Measurements from ENCODE around the gene CEACAM7.
"Not testable (repeated sequence)": the region's sequence is repeated elsewhere in the genome, so short reads cannot be mapped to it uniquely, and the experiment has no call there.

Gene CEACAM7

DNA sequence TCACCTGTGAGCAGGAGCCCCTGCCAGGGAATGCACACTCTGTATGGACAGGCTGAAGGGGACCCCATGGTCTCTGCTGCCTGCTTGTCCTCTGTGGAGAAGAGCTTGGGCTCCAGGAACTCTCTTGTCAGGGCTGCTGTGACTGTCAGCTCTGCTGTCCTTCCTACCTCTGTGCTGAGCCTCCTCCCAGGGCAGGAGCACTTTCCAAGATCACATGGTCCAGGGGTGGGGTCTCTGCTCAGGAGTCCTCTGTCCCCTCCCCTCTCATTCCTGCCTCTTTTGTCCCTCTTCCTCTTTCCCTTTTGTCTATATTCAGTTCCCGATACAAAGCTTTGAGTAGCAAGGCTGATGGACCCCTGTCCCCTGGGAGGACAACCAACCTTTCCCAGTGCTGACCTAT, at the start of gene CEACAM7:
Gene CEACAM7, minus strand, starts transcription at position 173 of the 400 bp plus-strand sequence. Its CDS starts 105 bp downstream, at position 68.
- no peak for DNase-seq

DNA sequence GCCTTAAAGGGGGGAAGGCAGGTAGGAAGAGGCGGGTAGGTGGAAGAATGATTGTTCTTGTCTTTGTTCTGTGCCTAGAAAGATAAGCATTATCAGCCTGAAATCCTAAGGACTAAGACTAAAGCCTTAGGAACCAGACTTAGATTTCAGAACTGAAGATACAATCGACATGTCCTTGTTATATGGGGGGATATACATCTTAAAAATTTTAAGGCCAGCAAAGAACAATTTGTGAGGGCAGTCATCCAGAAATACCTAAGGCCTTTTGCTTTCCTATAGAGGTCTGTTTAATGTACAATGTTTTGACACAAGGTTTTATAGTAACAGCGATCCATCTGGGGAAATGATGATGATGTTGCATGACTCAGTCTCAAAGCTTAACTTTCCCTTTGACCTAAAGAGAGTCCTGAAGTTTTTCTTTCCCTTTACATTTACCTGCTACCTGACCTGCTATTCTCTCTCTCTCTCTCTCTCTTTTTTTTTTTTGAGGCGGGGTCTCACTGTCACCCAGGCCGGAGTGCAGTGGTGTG, 47.1 kb upstream of the CEACAM7 start:
- no peak for DNase-seq

DNA sequence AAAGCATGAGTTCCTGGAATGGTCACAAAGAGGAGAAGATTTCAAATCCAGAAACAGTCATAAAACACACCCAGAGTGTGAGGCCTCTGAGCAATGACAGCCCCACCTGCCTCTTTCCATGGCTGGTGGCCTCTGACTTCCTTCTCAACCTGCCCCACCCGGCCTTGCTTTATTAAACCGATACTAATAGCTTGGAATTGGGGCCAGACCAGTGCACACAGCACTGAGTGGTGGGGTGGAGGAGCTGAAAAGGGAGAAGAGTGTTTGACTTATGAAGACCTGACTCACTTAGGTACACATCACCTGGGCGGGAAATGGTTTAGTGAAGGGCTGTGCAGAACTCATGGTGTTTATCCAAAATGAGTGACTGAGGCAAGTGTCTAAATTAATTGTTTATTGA, 46.5 kb upstream of the CEACAM7 start:
- no peak for DNase-seq

DNA sequence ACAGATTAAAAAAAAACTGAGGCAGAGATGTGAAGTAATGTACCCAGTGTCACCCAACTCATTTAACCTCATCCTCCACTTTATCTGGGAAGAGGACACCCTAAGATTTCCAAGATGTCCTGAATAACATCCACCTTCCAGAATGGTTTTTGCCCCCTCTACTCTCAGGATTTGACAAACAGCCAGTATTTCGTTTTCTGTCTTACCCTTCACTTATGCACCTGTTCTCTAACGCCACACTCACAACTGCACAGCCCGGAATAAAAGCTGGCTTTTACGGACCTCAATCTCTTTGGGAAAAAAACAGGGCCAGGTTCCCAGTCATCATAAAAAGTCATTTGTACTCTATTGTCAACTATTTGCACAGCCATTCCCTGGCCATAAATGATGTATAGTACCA, 46.1 kb upstream of the CEACAM7 start:
- DNase-seq = no peak

DNA sequence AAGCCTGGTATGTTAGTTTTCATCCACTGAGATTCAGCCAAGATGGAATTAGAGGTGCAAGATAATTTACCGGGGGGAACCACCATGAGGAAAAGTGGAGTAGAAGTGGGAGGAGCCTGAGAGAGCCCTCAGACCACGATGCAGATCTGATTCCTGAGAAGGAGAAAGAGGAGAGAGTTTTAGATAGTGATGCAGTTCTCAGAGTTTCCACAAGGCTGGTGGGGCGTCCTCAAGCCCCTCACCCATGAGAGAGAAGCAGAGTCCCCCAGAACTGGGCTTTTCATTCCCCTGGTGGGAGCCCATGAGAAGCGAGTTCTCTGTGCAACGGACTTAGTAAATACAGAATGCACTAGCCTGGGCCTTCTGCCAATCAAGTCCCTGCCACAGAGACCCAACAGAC, 38.4 kb upstream of the CEACAM7 start:
- no peak for DNase-seq

DNA sequence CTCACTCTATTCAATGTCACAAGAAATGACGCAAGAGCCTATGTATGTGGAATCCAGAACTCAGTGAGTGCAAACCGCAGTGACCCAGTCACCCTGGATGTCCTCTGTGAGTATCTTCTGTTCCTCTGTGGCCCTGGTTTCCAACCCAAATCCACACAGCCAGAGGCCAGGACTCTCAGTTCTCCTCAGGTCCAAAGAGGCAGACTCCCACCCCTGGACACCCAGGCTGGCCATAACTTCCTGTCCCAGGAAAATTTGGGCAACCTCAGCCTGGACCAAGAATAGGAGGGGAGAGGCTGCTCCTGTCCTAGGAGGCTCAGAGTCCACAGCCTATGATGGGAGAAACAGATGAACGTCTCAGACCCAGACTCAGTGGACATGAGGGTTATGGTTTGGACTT, 32.0 kb upstream of the CEACAM7 start:
- DNase-seq = no peak

DNA sequence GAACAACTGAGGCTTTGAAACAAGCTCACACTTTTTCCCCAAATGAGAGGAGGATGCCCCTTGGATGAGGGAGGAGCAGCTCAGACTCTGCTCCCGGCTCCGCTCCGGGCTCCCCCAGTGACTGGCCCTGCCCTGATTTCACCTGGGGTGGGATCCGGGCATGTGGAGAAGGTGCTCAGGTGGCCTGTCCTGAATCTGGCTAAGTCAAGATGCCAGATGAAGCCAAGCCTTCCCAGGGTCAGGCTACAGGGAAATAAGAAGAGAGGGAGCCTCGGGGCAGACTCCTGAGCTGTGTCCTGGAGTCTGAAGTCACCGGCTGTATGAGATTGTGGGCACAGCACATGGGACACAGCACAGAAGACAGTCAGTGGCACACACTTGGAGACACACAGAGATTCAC, 30.7 kb upstream of the CEACAM7 start:
- no peak for DNase-seq

DNA sequence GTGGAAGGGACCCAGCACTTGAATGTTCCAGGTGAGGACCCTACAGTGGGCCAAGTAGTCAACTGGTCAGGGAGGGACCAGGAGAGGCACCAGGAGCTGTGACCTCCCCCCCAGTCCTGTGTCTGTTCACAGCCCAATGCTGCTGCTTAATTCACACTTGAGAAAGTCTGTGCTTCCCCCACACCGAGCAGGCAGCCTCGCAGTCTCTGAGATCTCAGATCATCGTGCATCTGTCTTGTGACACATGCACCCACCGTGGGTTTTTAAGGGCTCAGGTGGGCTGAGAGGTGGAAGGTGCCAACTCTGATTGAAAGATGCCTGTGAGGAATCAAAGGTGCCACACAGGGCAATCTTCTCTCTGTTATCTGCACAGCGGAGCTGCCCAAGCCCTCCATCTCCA, 26.5 kb upstream of the CEACAM7 start:
- no peak for DNase-seq

DNA sequence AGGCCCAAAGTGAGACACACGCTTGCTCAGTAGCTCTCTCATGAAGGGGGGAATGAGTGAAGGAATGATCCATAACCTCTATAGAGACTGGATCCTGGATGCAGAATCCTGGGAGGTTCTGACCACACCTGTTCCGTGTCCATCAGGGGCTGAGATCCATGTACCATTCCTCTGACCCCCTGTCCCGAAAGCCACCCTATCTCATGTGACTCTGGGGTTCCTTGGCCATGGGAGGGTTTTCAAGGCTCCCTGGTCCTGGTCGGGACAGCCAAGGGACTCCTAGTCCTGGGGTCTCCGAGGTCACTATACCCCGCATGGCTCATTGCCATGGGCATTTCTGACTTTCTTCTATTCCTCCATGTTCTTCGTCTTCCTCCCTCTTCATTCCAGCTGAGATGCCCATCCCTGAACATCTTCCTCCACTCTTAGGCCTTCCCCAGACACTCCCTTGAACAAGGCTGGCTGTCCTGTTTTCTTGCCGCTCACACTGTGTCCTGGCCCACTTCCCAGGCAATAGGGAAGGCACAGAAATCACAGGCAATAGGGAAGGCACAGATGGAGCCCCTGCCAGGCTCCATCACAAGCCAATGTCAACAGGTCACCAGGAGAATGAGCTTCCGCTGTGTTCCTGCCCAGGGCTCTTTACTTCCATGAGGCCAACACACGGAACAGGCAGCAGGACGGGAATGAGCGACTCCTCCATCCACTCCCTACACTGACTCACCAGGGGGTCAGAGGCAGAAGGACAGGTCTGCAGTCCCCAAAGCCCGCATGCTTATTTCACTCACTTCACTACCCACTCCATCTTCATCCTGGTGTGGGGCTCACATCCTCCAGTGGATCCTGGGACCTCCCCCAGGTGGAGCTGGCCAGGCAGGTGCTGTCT, 23.5 kb upstream of the CEACAM7 start:
- DNase-seq = no peak

DNA sequence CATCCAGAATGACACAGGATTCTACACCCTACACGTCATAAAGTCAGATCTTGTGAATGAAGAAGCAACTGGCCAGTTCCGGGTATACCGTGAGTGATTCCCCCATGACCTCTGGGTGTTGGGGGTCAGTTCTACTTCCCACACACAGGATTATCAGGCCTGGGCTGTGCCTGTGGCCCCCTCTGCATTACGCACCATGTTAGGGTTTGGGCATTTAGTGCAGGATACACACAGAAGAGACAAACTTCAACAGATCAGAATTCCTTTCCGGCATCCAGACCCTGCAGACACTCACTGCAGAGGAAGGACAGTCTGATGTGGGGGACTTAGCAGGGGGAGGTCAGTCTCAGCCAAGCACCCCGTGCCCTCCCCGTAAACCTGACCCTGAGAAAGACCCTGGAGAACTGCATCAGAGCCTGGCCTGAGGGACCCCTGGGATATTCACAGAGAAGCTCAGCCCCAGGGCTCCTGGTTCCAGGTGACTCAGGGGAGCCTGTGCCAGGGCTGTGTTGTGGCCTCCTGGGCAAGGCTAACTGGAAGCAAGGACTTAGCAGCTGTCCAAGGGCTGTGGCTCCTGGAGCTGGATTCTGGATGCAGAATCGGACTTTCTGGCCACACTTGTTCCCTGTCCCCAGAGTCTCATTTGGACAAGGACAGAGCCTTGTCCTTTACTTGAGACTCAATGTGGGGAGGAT, 22.0 kb upstream of the CEACAM7 start:
- no peak for DNase-seq

DNA sequence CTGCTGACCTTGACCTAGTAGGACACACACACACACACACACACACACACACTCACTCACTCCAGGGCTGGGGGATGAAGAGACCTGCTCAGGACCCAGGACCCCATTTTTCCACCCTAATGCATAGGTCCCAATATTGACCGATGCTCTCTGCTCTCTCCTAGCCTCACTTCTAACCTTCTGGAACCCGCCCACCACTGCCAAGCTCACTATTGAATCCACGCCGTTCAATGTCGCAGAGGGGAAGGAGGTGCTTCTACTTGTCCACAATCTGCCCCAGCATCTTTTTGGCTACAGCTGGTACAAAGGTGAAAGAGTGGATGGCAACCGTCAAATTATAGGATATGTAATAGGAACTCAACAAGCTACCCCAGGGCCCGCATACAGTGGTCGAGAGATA, 21.4 kb upstream of the CEACAM7 start:
- not testable (repeated sequence) for DNase-seq

DNA sequence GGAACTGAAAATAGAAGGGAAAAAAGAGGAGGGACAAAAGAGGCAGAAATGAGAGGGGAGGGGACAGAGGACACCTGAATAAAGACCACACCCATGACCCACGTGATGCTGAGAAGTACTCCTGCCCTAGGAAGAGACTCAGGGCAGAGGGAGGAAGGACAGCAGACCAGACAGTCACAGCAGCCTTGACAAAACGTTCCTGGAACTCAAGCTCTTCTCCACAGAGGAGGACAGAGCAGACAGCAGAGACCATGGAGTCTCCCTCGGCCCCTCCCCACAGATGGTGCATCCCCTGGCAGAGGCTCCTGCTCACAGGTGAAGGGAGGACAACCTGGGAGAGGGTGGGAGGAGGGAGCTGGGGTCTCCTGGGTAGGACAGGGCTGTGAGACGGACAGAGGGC, 20.4 kb upstream of the CEACAM7 start, which contains the start of gene CEACAM5:
Gene CEACAM5, plus strand, starts transcription at position 146 of the 400 bp plus-strand sequence. Its CDS starts 106 bp downstream, at position 252.
- DNase-seq = no peak

DNA sequence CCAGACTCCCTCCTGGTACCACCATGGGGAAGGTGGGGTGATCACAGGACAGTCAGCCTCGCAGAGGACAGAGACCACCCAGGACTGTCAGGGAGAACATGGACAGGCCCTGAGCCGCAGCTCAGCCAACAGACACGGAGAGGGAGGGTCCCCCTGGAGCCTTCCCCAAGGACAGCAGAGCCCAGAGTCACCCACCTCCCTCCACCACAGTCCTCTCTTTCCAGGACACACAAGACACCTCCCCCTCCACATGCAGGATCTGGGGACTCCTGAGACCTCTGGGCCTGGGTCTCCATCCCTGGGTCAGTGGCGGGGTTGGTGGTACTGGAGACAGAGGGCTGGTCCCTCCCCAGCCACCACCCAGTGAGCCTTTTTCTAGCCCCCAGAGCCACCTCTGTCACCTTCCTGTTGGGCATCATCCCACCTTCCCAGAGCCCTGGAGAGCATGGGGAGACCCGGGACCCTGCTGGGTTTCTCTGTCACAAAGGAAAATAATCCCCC, 19.9 kb upstream of the CEACAM7 start:
- DNase-seq = no peak

DNA sequence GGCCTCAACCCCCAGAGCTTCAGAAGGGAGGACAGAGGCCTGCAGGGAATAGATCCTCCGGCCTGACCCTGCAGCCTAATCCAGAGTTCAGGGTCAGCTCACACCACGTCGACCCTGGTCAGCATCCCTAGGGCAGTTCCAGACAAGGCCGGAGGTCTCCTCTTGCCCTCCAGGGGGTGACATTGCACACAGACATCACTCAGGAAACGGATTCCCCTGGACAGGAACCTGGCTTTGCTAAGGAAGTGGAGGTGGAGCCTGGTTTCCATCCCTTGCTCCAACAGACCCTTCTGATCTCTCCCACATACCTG, 19.4 kb upstream of the CEACAM7 start:
- no peak for DNase-seq

DNA sequence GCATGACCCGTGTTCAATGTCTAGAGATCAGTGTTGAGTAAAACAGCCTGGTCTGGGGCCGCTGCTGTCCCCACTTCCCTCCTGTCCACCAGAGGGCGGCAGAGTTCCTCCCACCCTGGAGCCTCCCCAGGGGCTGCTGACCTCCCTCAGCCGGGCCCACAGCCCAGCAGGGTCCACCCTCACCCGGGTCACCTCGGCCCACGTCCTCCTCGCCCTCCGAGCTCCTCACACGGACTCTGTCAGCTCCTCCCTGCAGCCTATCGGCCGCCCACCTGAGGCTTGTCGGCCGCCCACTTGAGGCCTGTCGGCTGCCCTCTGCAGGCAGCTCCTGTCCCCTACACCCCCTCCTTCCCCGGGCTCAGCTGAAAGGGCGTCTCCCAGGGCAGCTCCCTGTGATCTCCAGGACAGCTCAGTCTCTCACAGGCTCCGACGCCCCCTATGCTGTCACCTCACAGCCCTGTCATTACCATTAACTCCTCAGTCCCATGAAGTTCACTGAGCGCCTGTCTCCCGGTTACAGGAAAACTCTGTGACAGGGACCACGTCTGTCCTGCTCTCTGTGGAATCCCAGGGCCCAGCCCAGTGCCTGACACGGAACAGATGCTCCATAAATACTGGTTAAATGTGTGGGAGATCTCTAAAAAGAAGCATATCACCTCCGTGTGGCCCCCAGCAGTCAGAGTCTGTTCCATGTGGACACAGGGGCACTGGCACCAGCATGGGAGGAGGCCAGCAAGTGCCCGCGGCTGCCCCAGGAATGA, 18.9 kb upstream of the CEACAM7 start:
- peak; percentile 27 to 69 for DNase-seq

DNA sequence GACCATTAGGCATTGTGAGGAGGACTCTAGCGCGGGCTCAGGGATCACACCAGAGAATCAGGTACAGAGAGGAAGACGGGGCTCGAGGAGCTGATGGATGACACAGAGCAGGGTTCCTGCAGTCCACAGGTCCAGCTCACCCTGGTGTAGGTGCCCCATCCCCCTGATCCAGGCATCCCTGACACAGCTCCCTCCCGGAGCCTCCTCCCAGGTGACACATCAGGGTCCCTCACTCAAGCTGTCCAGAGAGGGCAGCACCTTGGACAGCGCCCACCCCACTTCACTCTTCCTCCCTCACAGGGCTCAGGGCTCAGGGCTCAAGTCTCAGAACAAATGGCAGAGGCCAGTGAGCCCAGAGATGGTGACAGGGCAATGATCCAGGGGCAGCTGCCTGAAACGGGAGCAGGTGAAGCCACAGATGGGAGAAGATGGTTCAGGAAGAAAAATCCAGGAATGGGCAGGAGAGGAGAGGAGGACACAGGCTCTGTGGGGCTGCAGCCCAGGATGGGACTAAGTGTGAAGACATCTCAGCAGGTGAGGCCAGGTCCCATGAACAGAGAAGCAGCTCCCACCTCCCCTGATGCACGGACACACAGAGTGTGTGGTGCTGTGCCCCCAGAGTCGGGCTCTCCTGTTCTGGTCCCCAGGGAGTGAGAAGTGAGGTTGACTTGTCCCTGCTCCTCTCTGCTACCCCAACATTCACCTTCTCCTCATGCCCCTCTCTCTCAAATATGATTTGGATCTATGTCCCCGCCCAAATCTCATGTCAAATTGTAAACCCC, 17.5 kb upstream of the CEACAM7 start:
- DNase-seq = peak; percentile 11 to 27

DNA sequence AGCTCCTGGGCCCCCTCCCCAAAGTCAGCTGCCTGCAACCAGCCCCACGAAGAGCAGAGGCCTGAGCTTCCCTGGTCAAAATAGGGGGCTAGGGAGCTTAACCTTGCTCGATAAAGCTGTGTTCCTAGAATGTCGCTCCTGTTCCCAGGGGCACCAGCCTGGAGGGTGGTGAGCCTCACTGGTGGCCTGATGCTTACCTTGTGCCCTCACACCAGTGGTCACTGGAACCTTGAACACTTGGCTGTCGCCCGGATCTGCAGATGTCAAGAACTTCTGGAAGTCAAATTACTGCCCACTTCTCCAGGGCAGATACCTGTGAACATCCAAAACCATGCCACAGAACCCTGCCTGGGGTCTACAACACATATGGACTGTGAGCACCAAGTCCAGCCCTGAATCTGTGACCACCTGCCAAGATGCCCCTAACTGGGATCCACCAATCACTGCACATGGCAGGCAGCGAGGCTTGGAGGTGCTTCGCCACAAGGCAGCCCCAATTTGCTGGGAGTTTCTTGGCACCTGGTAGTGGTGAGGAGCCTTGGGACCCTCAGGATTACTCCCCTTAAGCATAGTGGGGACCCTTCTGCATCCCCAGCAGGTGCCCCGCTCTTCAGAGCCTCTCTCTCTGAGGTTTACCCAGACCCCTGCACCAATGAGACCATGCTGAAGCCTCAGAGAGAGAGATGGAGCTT, 15.7 kb upstream of the CEACAM7 start:
- DNase-seq = no peak

DNA sequence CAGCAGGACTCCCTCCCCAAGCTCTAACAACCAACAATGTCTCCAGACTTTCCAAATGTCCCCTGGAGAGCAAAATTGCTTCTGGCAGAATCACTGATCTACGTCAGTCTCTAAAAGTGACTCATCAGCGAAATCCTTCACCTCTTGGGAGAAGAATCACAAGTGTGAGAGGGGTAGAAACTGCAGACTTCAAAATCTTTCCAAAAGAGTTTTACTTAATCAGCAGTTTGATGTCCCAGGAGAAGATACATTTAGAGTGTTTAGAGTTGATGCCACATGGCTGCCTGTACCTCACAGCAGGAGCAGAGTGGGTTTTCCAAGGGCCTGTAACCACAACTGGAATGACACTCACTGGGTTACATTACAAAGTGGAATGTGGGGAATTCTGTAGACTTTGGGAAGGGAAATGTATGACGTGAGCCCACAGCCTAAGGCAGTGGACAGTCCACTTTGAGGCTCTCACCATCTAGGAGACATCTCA, 14.1 kb upstream of the CEACAM7 start:
- no peak for DNase-seq

DNA sequence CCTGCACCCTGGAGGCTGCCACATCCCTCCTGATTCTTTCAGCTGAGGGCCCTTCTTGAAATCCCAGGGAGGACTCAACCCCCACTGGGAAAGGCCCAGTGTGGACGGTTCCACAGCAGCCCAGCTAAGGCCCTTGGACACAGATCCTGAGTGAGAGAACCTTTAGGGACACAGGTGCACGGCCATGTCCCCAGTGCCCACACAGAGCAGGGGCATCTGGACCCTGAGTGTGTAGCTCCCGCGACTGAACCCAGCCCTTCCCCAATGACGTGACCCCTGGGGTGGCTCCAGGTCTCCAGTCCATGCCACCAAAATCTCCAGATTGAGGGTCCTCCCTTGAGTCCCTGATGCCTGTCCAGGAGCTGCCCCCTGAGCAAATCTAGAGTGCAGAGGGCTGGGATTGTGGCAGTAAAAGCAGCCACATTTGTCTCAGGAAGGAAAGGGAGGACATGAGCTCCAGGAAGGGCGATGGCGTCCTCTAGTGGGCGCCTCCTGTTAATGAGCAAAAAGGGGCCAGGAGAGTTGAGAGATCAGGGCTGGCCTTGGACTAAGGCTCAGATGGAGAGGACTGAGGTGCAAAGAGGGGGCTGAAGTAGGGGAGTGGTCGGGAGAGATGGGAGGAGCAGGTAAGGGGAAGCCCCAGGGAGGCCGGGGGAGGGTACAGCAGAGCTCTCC, 13.5 kb upstream of the CEACAM7 start:
- peak in 1 of 2 donors; percentile 18 for DNase-seq

DNA sequence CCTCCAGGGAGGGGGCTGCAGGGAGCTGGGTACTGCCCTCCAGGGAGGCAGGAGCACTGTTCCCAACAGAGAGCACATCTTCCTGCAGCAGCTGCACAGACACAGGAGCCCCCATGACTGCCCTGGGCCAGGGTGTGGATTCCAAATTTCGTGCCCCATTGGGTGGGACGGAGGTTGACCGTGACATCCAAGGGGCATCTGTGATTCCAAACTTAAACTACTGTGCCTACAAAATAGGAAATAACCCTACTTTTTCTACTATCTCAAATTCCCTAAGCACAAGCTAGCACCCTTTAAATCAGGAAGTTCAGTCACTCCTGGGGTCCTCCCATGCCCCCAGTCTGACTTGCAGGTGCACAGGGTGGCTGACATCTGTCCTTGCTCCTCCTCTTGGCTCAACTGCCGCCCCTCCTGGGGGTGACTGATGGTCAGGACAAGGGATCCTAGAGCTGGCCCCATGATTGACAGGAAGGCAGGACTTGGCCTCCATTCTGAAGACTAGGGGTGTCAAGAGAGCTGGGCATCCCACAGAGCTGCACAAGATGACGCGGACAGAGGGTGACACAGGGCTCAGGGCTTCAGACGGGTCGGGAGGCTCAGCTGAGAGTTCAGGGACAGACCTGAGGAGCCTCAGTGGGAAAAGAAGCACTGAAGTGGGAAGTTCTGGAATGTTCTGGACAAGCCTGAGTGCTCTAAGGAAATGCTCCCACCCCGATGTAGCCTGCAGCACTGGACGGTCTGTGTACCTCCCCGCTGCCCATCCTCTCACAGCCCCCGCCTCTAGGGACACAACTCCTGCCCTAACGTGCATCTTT, 12.5 kb upstream of the CEACAM7 start:
- DNase-seq = no peak
